ENCODE measurements around the gene SNAPC1.
"Not testable (repeated sequence)": the region's sequence is repeated elsewhere in the genome, so short reads cannot be mapped to it uniquely, and the experiment has no call there.

Gene SNAPC1

GRCh38 chr14:61750708-61751474 lies 11.3 kb upstream of the SNAPC1 start:
- DNase-seq = peak; percentile 80

GRCh38 chr14:61751475-61751989 lies 10.7 kb upstream of the SNAPC1 start:
- no peak for DNase-seq

GRCh38 chr14:61752626-61753025 lies 9.6 kb upstream of the SNAPC1 start:
- no peak for DNase-seq

GRCh38 chr14:61753631-61754030 lies 8.6 kb upstream of the SNAPC1 start:
- DNase-seq = no peak

GRCh38 chr14:61754627-61755381 lies 7.4 kb upstream of the SNAPC1 start:
- DNase-seq = no peak

DNA sequence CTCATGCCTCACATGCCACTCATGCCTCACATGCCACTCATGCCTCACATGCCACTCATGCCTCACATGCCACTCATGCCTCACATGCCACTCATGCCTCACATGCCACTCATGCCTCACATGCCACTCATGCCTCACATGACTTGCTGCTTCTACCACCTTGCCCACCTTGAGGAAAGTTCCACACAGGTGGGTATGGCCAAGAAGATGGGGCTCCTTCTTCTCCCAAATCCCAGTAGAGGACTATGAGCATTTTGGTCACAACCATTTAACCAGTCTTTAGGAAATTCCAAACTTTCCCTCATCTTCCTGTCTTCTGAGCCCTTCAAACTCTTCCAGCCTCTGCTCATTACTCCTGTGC lies 6.9 kb upstream of the SNAPC1 start:
- DNase-seq = not testable (repeated sequence)

GRCh38 chr14:61756135-61756534 lies 6.1 kb upstream of the SNAPC1 start:
- no peak for DNase-seq

GRCh38 chr14:61759878-61760277 lies 2.3 kb upstream of the SNAPC1 start:
- DNase-seq = no peak

- DNase-seq = no peak
These were observed 663 bp upstream of the SNAPC1 start for GRCh38 chr14:61761557-61761956.

DNA sequence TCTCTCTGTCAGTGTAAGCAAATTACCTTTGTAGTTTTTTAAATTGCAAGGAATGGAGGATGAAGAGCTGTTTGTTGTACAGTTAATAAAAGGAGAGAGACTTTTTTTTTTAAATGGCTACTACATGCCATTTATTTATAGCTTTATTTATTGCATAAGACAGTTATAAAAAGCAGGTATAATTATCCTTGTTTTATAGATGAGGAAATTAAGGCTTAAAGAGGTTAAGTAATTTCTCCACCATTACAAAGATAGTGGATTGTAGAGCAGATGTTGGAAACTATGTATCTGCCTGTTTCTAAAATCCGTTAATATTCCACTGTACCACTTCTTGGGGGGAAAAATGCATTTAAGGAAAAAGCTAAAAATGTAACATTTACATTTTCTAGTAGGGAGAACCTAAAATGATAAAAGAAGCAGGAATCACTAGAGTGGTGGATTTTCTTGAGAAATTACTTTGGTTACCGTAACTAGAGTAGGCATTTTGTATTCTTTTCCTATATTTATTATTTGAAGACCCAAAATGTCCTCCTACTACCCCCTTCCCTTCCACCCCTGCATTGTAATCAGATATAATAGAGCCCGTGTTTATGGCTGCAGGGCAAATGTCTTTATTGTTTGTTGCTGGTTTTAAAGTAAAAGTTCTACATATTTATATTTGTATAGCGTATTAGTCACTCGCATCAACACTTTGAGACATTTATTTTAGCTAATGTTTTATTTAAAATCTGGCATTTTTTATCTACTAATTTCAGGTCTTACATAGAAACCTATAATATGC lies 2.3 kb downstream of the SNAPC1 start:
- DNase-seq = no peak

- no peak for DNase-seq
These were observed 3.2 kb downstream of the SNAPC1 start for GRCh38 chr14:61765225-61765943.

DNA sequence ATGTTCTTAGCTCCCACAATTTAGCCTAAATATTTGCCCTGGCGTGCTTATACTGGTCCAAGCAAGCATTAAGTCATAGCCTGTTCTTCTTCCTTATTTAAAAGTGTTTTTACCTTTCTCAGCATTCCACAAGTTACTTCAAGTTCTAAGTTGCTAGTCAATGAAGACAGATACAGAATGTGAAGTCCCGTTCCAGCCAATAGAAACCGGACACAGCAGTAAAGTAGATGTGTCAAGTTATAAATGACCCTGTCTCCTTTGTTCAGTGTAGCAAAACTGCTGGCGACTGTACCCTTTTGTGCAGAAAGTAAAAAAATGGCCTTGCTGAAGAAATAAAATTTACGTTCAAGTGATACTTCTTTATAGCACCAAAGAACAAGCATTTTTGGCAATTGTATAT lies 3.9 kb downstream of the SNAPC1 start:
- DNase-seq = no peak

- no peak for DNase-seq
These were observed 6.0 kb downstream of the SNAPC1 start for GRCh38 chr14:61768240-61768639.

DNA sequence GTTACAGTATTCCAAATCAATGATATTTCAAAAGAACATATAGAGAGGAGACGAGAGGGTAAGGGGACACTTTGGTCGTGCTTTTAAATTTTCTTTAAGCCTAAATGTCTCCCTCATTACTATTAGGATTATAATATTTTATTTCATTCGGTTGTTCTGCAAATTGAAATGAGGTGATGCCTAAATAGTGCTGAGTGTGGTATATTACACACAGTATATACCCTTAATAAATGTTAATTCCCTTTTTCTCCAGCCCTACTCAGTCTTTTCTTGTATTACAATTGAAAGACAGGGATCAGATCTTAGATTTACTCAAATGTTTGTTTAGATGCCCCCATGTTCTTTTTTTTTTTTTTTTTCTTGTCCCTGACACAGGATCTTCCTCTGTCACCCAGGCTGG lies 7.7 kb downstream of the SNAPC1 start:
- DNase-seq = no peak

- DNase-seq = no peak
These were observed 12.6 kb downstream of the SNAPC1 start for GRCh38 chr14:61774861-61775260.

DNA sequence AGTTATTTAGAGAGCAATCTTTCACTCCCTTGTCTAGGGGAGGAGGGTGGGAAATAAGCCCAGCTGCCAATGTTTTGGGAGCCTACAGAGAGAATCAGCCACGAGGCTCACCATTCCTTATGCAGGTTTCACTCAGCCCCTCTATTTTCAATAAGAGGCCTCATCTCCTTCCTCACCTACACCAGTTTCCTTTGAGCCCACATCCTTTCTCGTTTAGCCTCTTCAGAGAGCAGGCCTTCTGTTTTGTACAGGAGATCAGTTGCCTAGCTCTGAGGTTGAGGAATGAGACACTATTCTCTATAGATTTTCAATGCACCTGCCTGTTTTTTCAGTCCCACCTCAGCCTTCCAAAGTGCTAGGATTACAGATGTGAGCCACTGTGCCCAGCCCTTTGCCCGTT lies 17.9 kb downstream of the SNAPC1 start:
- DNase-seq = no peak

GRCh38 chr14:61797309-61797708 lies 35.1 kb downstream of the SNAPC1 start:
- DNase-seq = no peak

- no peak for DNase-seq
These were observed 39.9 kb downstream of the SNAPC1 start for GRCh38 chr14:61802010-61802568.

- no peak for DNase-seq
These were observed 41.5 kb downstream of the SNAPC1 start for GRCh38 chr14:61803755-61804154.

DNA sequence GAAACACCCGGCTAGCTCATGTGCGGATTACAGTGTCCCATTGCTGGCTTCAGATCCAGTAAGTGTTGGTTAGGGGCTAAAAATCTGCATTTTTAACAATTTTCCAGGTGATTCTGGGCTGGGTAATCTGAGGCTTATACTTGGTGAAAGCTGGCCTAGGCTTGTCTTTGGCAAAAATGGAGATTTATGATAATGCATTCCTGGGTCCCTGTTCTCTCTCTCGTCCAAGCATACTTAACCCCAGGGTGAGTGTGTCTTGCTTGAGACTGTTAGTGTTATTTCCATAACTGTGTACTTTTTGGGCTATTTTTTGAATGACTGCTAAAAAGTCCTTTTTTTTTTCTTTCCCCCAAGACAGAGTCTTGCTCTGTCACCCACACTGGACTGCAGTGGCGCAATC lies 43.2 kb downstream of the SNAPC1 start:
- no peak for DNase-seq

- no peak for DNase-seq
These were observed 49.7 kb downstream of the SNAPC1 start for GRCh38 chr14:61811882-61812346.

DNA sequence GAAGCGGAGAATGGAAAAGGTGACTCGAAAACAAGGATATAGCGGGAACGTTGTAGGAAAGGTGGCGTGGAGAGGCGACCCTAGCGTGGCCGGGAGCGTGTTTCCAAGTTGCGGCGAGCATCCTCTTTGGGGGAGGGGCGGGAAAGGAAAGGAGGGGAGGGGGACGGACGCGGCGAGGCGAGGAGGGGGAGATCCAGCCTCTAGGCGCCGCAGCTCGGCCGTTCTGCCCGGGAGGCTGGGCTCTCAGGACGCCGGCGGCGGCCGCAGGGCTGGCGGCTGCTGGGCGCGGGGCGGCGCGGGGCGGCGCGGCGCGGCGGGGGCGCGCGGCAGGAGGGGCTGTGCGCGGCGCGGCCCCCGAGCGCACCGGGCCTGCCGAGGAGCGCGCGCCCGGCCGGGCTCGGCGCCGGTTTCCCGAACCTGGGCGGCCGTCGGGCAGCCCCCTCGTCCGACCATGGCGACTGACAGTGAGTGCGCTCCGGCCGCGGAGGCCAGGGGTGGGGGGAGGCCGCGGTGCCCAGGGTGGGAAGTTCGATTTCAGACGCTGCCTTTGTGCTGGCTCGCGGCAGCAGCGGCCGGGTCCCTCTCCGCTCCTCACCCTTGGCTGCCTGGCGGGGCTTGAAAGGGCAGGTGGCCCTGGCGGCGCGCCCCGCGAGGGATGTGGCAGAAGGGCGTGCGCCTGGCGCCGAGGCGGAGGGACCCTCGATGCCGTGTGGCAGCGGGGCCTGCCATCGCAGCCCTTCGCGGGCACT lies 50.3 kb downstream of the SNAPC1 start, which contains the start of gene SYT16:
TSS of gene SYT16 (plus strand) at position 357 of the 749 bp plus-strand sequence.
- no peak for DNase-seq

Measured in CD4-positive, alpha-beta T cell treated with Interferon gamma for 1 hour (primary cell).